Erythroblast (primary cell): ENCODE data around the gene FRMD4A.

Experiments
- GATA1 ChIP-seq: IDR thresholded peaks from 2 replicates; pipeline ENCODE4 v1.6.1; 2011; ENCODE audit warnings: low read depth, mild to moderate bottlenecking, control low read depth, low read length, moderate library complexity
- POLR2A ChIP-seq: IDR thresholded peaks from 2 replicates; pipeline ENCODE4 v1.6.1; 2011; ENCODE audit warnings: mild to moderate bottlenecking, low read length

DNA sequence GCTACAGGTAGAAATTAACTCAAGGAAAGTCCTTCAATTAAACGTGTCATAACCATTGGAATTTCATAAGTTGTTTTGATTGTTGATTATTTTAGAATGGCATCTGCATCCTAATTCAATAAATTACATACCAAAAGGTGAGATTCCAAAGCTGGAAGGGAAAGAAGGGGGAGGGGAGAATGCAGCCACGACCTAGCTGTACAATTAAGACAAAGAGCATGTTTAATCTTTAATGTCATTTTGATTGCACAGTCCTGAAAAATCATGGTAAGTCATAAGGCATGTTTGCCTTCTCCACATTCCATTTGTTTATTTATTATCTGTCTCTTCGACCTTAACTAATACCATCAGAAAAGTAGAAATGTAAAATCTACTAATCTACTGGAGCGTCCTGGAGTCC lies 358.1 kb downstream of the FRMD4A start:
- TF ChIP-seq POLR2A = no peak
- no peak for TF ChIP-seq GATA1
